ENCODE measurements around the gene NUP58. TPM values are rescaled to one million over a fixed set of nuclear protein-coding genes. Genes with fewer than 3 reads are reported as not detected.

Gene NUP58
- polyA plus RNA-seq, 2 donors: 8.9 TPM

- Histone ChIP-seq H3K4me1 (ENCODE audit: control insufficient read depth in 2 of 2, insufficient read depth in 2 of 2, low read length in 1 of 2) (peaks cover 5 to 9% of the 10 kb centered on the region in 2 donors), H3K4me3 (ENCODE audit: low read depth in 1 of 2, low read length in 2 of 2) (peak within 1 kb of the TSS; percentile 29 to 34), H3K9me3 (ENCODE audit: control insufficient read depth in 2 of 2, insufficient read depth in 1 of 2, low read depth in 1 of 2, low read length in 1 of 2) (no peaks in the 10 kb centered on the region), H3K27me3 (ENCODE audit: control insufficient read depth in 1 of 2, insufficient read depth in 2 of 2, low read length in 2 of 2) (peaks cover 6 to 19% of the 10 kb centered on the region in 2 donors), H3K36me3 (ENCODE audit: control insufficient read depth in 2 of 2, insufficient read depth in 2 of 2, low read length in 1 of 2) (no peaks in the 10 kb centered on the region), H3K27ac (ENCODE audit: low read depth in 2 of 2, low read length in 1 of 2) (no peak within 1 kb of the TSS)
- WGBS, 2 donors: 1 to 2% methylated on average over 33 to 58 of the region's 58 CpGs
Observed at GRCh38 chr13:25371875-25372283, 70.5 kb downstream of the NUP58 start, which contains the start of gene ATP8A2. ATP8A2 (plus strand) TSS chr13:25371974; CDS start chr13:25372213, 239 bp downstream.

GRCh38 chr13:25372284-25373081 is 71.1 kb downstream of the NUP58 start:
- 10% methylated on average over 71 to 82 of the region's 82 CpGs for WGBS, 2 donors
- Histone ChIP-seq H3K9me3 (ENCODE audit: control insufficient read depth in 2 of 2, insufficient read depth in 1 of 2, low read depth in 1 of 2, low read length in 1 of 2) (no peaks in the 10 kb centered on the region), H3K27me3 (ENCODE audit: control insufficient read depth in 1 of 2, insufficient read depth in 2 of 2, low read length in 2 of 2) (peaks cover 6 to 19% of the 10 kb centered on the region in 2 donors)

DNA sequence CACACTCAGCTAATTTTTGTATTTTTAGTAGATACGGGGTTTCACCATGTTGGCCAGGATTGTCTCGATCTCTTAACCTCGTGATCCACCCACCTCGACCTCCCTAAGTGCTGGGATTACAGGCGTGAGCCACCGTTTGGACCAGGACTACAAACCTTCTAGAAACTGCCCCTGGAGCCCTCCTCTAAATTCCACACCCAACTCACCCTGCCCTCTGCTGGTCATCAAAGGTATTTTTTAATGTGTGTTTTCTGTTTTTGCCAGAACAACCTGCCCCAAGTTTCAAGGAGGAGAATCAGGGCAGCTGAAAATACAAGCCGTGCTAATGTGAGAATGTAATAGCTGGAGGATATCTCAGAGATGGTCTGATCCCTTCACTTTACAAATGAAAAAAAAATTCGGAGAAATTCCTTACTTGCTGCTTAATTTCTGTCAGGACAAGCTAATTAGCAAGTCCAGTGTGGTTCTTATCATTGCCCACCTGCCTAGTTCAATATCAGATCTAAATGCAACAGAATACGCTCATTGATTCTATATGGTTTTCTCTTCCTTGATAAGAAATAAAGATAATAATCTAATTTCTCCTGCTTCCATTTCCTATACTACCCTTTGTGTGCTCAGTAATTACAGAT is 74.4 kb downstream of the NUP58 start:
- H3K4me1 ChIP-seq (ENCODE audit: control insufficient read depth in 2 of 2, insufficient read depth in 2 of 2, low read length in 1 of 2): peaks cover 5 to 9% of the 10 kb centered on the region in 2 donors
- H3K27me3 ChIP-seq (ENCODE audit: control insufficient read depth in 1 of 2, insufficient read depth in 2 of 2, low read length in 2 of 2): peaks cover 6 to 20% of the 10 kb centered on the region in 2 donors
- no peak overlapping the region for H3K4me3 ChIP-seq (ENCODE audit: low read depth in 1 of 2, low read length in 2 of 2)
- H3K27ac ChIP-seq (ENCODE audit: low read depth in 2 of 2, low read length in 1 of 2): no peak overlapping the region
- no peaks in the 10 kb centered on the region for H3K9me3 ChIP-seq (ENCODE audit: control insufficient read depth in 2 of 2, insufficient read depth in 1 of 2, low read depth in 1 of 2, low read length in 1 of 2)
- no peaks in the 10 kb centered on the region for H3K36me3 ChIP-seq (ENCODE audit: control insufficient read depth in 2 of 2, insufficient read depth in 2 of 2, low read length in 1 of 2)
- 33 to 34% methylated on average over 9 of the region's 9 CpGs for WGBS, 2 donors

More at GRCh38 chr13:25372284-25373081, 71.1 kb downstream of the NUP58 start:
- no peaks in the 10 kb centered on the region for H3K36me3 ChIP-seq (ENCODE audit: control insufficient read depth in 2 of 2, insufficient read depth in 2 of 2, low read length in 1 of 2)
- H3K4me3 ChIP-seq (ENCODE audit: low read depth in 1 of 2, low read length in 2 of 2): peak overlapping the region; percentile 14 to 34
- H3K27ac ChIP-seq (ENCODE audit: low read depth in 2 of 2, low read length in 1 of 2): no peak overlapping the region
- H3K4me1 ChIP-seq (ENCODE audit: control insufficient read depth in 2 of 2, insufficient read depth in 2 of 2, low read length in 1 of 2): peaks cover 5 to 9% of the 10 kb centered on the region in 2 donors

DNA sequence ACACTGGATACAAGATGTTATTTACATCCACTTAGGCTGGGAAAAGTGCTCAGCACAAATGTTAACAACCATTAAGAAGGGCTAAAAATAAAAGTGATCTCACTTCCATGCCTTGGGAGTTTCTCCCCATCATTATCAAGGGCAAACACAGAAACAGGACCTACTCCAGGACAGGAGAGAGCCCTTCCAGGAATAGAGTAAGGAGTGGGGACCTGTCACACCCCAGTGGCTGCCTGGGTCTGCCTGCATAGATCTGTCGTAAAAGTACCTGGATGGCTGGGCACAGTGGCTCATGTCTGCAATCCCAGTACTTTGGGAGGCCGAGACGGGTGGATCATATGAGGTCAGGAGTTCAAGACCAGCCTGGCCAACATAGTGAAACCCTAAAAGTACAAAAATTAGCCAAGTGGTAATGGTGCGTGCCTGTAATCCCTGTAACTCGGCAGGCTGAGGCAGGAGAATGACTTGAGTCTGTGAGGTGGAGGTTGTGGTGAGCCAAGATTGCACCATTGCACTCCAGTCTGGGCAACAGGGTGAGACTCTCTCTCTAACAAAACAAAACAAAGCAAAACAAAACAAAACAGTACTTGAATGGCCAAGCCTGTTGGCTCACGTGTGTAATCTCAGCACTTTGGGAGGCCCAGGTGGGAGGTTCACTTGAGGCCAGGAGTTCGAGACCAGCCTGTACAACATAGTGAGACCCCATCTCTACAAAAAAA is 76.0 kb downstream of the NUP58 start:
- peaks cover 6 to 10% of the 10 kb centered on the region in 2 donors for H3K27me3 ChIP-seq (ENCODE audit: control insufficient read depth in 1 of 2, insufficient read depth in 2 of 2, low read length in 2 of 2)
- 79% methylated on average over 7 of the region's 7 CpGs for WGBS, 2 donors
- peaks cover 0 to 3% of the 10 kb centered on the region in 2 donors for H3K9me3 ChIP-seq (ENCODE audit: control insufficient read depth in 2 of 2, insufficient read depth in 1 of 2, low read depth in 1 of 2, low read length in 1 of 2)
- no peak overlapping the region for H3K27ac ChIP-seq (ENCODE audit: low read depth in 2 of 2, low read length in 1 of 2)
- no peak overlapping the region for H3K4me3 ChIP-seq (ENCODE audit: low read depth in 1 of 2, low read length in 2 of 2)
- H3K36me3 ChIP-seq (ENCODE audit: control insufficient read depth in 2 of 2, insufficient read depth in 2 of 2, low read length in 1 of 2): no peaks in the 10 kb centered on the region
- peaks cover 1 to 3% of the 10 kb centered on the region in 2 donors for H3K4me1 ChIP-seq (ENCODE audit: control insufficient read depth in 2 of 2, insufficient read depth in 2 of 2, low read length in 1 of 2)

DNA sequence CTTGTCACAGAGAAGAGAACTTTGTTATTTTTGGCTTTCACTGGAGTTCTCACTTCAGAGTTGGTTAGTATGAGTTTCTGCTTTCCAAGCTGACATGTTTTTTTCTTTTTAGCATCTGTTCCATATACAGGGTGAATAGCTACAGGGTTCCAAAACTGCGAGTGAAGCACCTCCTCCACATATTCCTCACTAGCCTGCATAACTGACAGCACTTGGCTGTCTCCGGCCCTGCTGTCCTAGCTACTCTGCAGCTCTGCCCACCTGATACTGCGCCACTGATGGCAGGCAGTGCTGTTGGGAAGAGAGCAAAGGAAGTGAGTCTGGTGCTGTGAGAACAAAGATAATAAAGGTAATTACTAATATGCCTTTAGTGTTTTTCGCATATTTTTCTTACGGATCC is 77.1 kb downstream of the NUP58 start:
- 67 to 68% methylated on average over 5 of the region's 5 CpGs for WGBS, 2 donors
- no peaks in the 10 kb centered on the region for H3K36me3 ChIP-seq (ENCODE audit: control insufficient read depth in 2 of 2, insufficient read depth in 2 of 2, low read length in 1 of 2)
- peaks cover 2 to 6% of the 10 kb centered on the region in 2 donors for H3K27me3 ChIP-seq (ENCODE audit: control insufficient read depth in 1 of 2, insufficient read depth in 2 of 2, low read length in 2 of 2)
- no peaks in the 10 kb centered on the region for H3K4me1 ChIP-seq (ENCODE audit: control insufficient read depth in 2 of 2, insufficient read depth in 2 of 2, low read length in 1 of 2)
- H3K27ac ChIP-seq (ENCODE audit: low read depth in 2 of 2, low read length in 1 of 2): no peak overlapping the region
- H3K4me3 ChIP-seq (ENCODE audit: low read depth in 1 of 2, low read length in 2 of 2): no peak overlapping the region
- peaks cover 0 to 3% of the 10 kb centered on the region in 2 donors for H3K9me3 ChIP-seq (ENCODE audit: control insufficient read depth in 2 of 2, insufficient read depth in 1 of 2, low read depth in 1 of 2, low read length in 1 of 2)

DNA sequence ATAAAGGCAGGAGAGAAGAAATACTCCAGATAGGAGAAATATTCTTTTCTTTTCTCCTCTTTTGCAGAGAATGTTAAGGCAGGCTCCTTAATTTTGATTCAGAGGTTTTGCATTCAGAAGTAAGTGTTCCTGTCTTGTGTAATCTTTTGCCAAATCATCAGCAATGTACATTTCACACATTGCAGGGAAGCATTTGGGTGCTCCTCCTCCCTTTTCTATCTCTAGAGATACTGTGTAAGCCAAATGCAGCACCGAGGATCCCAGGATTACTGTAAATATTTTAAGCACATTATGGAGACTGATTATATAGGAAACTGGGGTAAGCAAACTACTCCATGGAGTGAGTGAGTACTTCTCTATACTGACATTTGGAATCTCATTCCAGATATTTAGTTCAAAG is 77.6 kb downstream of the NUP58 start:
- H3K27ac ChIP-seq (ENCODE audit: low read depth in 2 of 2, low read length in 1 of 2): no peak overlapping the region
- H3K36me3 ChIP-seq (ENCODE audit: control insufficient read depth in 2 of 2, insufficient read depth in 2 of 2, low read length in 1 of 2): no peaks in the 10 kb centered on the region
- 26 to 31% methylated on average over 1 of the region's 1 CpG for WGBS, 2 donors
- H3K4me1 ChIP-seq (ENCODE audit: control insufficient read depth in 2 of 2, insufficient read depth in 2 of 2, low read length in 1 of 2): no peaks in the 10 kb centered on the region
- H3K27me3 ChIP-seq (ENCODE audit: control insufficient read depth in 1 of 2, insufficient read depth in 2 of 2, low read length in 2 of 2): peaks cover 2 to 3% of the 10 kb centered on the region in 2 donors
- no peak overlapping the region for H3K4me3 ChIP-seq (ENCODE audit: low read depth in 1 of 2, low read length in 2 of 2)
- H3K9me3 ChIP-seq (ENCODE audit: control insufficient read depth in 2 of 2, insufficient read depth in 1 of 2, low read depth in 1 of 2, low read length in 1 of 2): peaks cover 0 to 3% of the 10 kb centered on the region in 2 donors

DNA sequence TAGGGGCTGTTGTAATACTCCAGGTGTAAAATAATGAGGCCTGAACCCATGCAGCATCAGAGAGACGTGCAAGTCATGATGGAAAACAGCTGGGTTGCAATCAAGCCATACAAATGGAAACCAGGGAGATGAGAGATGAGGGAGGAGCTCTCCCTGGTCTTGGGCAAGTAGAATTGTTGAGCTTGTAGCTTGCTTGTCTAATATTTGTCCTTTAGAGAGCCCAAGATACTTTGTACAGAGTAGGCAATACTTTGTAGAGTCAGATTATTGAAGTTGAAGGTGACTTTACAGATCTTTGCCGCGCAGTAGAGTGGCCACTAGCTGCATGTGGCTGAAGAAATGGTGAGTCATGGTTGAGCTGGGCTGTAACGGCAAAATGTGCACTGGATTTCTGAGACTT is 78.7 kb downstream of the NUP58 start:
- peaks cover 0 to 3% of the 10 kb centered on the region in 2 donors for H3K27me3 ChIP-seq (ENCODE audit: control insufficient read depth in 1 of 2, insufficient read depth in 2 of 2, low read length in 2 of 2)
- H3K4me1 ChIP-seq (ENCODE audit: control insufficient read depth in 2 of 2, insufficient read depth in 2 of 2, low read length in 1 of 2): no peaks in the 10 kb centered on the region
- no peaks in the 10 kb centered on the region for H3K36me3 ChIP-seq (ENCODE audit: control insufficient read depth in 2 of 2, insufficient read depth in 2 of 2, low read length in 1 of 2)
- 76 to 78% methylated on average over 4 of the region's 4 CpGs for WGBS, 2 donors
- peaks cover 0 to 3% of the 10 kb centered on the region in 2 donors for H3K9me3 ChIP-seq (ENCODE audit: control insufficient read depth in 2 of 2, insufficient read depth in 1 of 2, low read depth in 1 of 2, low read length in 1 of 2)
- H3K4me3 ChIP-seq (ENCODE audit: low read depth in 1 of 2, low read length in 2 of 2): no peak overlapping the region
- H3K27ac ChIP-seq (ENCODE audit: low read depth in 2 of 2, low read length in 1 of 2): no peak overlapping the region

DNA sequence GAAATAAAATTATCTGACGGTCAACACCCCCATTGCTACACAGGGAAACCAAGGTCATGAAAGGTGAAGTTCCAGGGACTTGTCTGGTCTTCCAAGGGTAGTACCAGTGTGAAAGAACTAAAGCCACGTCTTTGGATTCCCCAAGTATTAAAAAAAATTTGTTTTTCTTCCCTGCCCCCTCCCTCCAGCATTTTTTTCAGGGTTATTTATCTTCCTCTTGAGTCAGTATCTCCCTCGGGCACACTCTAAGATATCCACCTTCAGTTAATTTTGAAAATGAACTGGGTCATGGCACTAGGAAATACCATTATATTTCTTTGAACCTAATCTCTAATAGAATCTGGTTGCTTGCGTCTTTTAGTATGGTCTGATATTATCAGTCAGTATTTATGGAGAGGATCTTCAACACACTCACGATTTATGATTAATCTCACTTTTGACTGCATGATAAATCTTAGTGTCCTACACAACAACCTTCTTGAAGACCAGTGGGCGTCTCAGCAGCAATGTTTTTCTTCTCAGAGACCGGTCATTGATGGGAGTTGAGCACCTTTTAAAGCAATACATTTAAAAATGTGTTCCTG is 79.4 kb downstream of the NUP58 start:
- Histone ChIP-seq H3K4me3 (ENCODE audit: low read depth in 1 of 2, low read length in 2 of 2) (no peak overlapping the region), H3K4me1 (ENCODE audit: control insufficient read depth in 2 of 2, insufficient read depth in 2 of 2, low read length in 1 of 2) (no peaks in the 10 kb centered on the region), H3K27me3 (ENCODE audit: control insufficient read depth in 1 of 2, insufficient read depth in 2 of 2, low read length in 2 of 2) (peaks cover 0 to 3% of the 10 kb centered on the region in 2 donors), H3K36me3 (ENCODE audit: control insufficient read depth in 2 of 2, insufficient read depth in 2 of 2, low read length in 1 of 2) (no peaks in the 10 kb centered on the region), H3K9me3 (ENCODE audit: control insufficient read depth in 2 of 2, insufficient read depth in 1 of 2, low read depth in 1 of 2, low read length in 1 of 2) (peaks cover 0 to 3% of the 10 kb centered on the region in 2 donors), H3K27ac (ENCODE audit: low read depth in 2 of 2, low read length in 1 of 2) (no peak overlapping the region)
- 66 to 69% methylated on average over 7 of the region's 7 CpGs for WGBS, 2 donors

- H3K9me3 ChIP-seq (ENCODE audit: control insufficient read depth in 2 of 2, insufficient read depth in 1 of 2, low read depth in 1 of 2, low read length in 1 of 2): peaks cover 0 to 3% of the 10 kb centered on the region in 2 donors
- H3K27me3 ChIP-seq (ENCODE audit: control insufficient read depth in 1 of 2, insufficient read depth in 2 of 2, low read length in 2 of 2): peaks cover 0 to 2% of the 10 kb centered on the region in 2 donors
- H3K4me1 ChIP-seq (ENCODE audit: control insufficient read depth in 2 of 2, insufficient read depth in 2 of 2, low read length in 1 of 2): no peaks in the 10 kb centered on the region
- 41 to 50% methylated on average over 4 of the region's 4 CpGs for WGBS, 2 donors
- H3K36me3 ChIP-seq (ENCODE audit: control insufficient read depth in 2 of 2, insufficient read depth in 2 of 2, low read length in 1 of 2): no peaks in the 10 kb centered on the region
- H3K27ac ChIP-seq (ENCODE audit: low read depth in 2 of 2, low read length in 1 of 2): no peak overlapping the region
- no peak overlapping the region for H3K4me3 ChIP-seq (ENCODE audit: low read depth in 1 of 2, low read length in 2 of 2)
Observed at GRCh38 chr13:25384758-25385410, 83.5 kb downstream of the NUP58 start.
